Thoracic aorta (tissue), 2 donors: ENCODE data around the gene CHMP4B. TPM values are rescaled to one million over a fixed set of nuclear protein-coding genes. Genes with fewer than 3 reads are reported as not detected.

Experiments
- ATAC-seq: fragments of 150-250 bp; one replicate; pipeline ENCODE4 v1.8.0; 2017; ENCODE audit warnings: low read depth; ENCODE audit not compliant: insufficient number of reproducible peaks, low FRiP score
- DNase-seq: peaks from one replicate; pipeline ENCODE4 v3.0.0-alpha.2; 2020; ENCODE audit warnings: low spot score
- H3K27ac ChIP-seq, 2 donors: fragments of 200-600 bp; sonication (generic); 1 replicate in 1 of 2; 2 replicates in 1 of 2; pipeline ENCODE4 v1.5.1; 2016; ENCODE audit warnings: mild to moderate bottlenecking in 2 of 2, moderate library complexity in 2 of 2
- H3K27me3 ChIP-seq: fragments of 200-600 bp; sonication (generic); replicated peaks from 2 replicates; pipeline ENCODE4 v1.6.0; 2016; ENCODE audit warnings: mild to moderate bottlenecking; ENCODE audit not compliant: insufficient read depth
- H3K36me3 ChIP-seq: fragments of 200-600 bp; sonication (generic); one replicate; pipeline ENCODE4 v1.5.1; 2016
- H3K4me1 ChIP-seq, 2 donors: fragments of 200-600 bp; sonication (generic); 1 replicate in 1 of 2; 2 replicates in 1 of 2; pipeline versions ENCODE4 v1.5.1 to v1.6.0; 2016; ENCODE audit warnings: low read depth in 2 of 2, mild to moderate bottlenecking in 1 of 2; ENCODE audit not compliant: control insufficient read depth in 1 of 2
- H3K4me3 ChIP-seq: fragments of 200-600 bp; sonication (generic); 2 replicates; pipeline ENCODE4 v1.5.1; 2016; ENCODE audit warnings: mild to moderate bottlenecking
- H3K9me3 ChIP-seq: fragments of 200-600 bp; sonication (generic); 2 replicates; pipeline ENCODE4 v1.5.1; 2016
- CTCF ChIP-seq: fragments of 200-600 bp; sonication (generic); IDR thresholded peaks from one replicate; pipeline ENCODE4 v1.5.1; 2019; ENCODE audit warnings: antibody characterized with exemption
- total RNA-seq, 2 donors: library from RNA; depleted of rRNA; stranded (reverse); fragments of >200 nt; gene quantifications; one replicate each; pipeline versions ENCODE4 v1.1.0 to v1.2.3, GENCODE V29; 2016

CHMP4B gene
- total RNA-seq, 2 donors from 2014 or later: 69.5 to 104 TPM

DNA sequence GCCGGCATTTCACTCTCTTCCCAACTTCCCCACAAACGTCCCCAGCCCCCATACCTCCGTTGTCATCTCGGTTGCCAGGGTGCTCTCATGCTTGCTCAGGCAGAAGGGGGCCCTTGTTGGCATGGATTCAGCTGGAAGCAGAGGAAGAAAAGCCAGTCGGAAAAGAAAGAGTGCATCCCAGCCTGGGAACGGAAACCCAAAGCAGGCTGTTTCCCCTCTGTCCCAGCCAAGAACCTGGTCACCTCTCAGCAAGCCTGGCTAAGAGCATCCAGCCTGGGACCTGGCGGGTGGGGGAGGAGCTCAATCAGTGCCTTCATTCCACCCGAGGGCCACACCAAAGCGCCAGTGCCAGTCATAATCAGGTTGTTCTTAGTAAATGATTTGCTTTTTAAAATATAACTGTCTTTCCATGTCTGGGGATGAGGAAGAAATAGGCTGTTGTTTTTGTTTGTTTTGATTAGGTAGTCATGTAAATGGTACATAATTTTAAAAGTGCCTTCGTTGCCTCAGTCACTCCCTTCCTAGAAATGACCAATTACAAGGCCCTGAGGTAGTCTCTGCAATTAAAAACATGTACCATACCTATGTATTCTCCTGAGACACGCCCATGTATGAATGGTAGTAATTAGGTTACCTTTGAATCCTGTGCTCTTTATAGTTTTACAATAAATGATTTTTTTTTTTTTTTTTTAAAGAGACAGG lies 21.1 kb downstream of the CHMP4B start:
- ATAC-seq (no peak), DNase-seq (no peak)
- Histone ChIP-seq H3K4me3 (peak overlapping the region; percentile 21), H3K9me3 (no peaks in the 10 kb centered on the region), H3K36me3 (no peaks in the 10 kb centered on the region), H3K27ac (peak overlapping the region in 1 of 2 donors; percentile 15), H3K27me3 (no peaks in the 10 kb centered on the region), H3K4me1 (peaks cover 34 to 83% of the 10 kb centered on the region in 2 donors)
- no peak for TF ChIP-seq CTCF

- no peak for TF ChIP-seq CTCF
- Histone ChIP-seq H3K27ac (no peak overlapping the region), H3K27me3 (no peaks in the 10 kb centered on the region), H3K36me3 (no peaks in the 10 kb centered on the region), H3K9me3 (no peaks in the 10 kb centered on the region), H3K4me1 (peaks cover 24 to 75% of the 10 kb centered on the region in 2 donors), H3K4me3 (no peak overlapping the region)
- DNase-seq: no peak
- ATAC-seq: no peak
Measured at GRCh38 chr20:33833333-33833732, 22.2 kb downstream of the CHMP4B start.

GRCh38 chr20:33835615-33836172 lies 24.5 kb downstream of the CHMP4B start:
- Histone ChIP-seq H3K27me3 (no peaks in the 10 kb centered on the region), H3K9me3 (no peaks in the 10 kb centered on the region), H3K27ac (no peak overlapping the region), H3K36me3 (no peaks in the 10 kb centered on the region), H3K4me3 (no peak overlapping the region), H3K4me1 (peaks cover 14 to 71% of the 10 kb centered on the region in 2 donors)
- no peak for DNase-seq
- TF ChIP-seq CTCF: no peak
- ATAC-seq: no peak

GRCh38 chr20:33836277-33836676 lies 25.1 kb downstream of the CHMP4B start:
- no peaks in the 10 kb centered on the region for H3K9me3 ChIP-seq
- H3K27me3 ChIP-seq: no peaks in the 10 kb centered on the region
- no peaks in the 10 kb centered on the region for H3K36me3 ChIP-seq
- H3K27ac ChIP-seq: no peak overlapping the region
- TF ChIP-seq CTCF: no peak
- H3K4me1 ChIP-seq: peaks cover 14 to 71% of the 10 kb centered on the region in 2 donors
- no peak overlapping the region for H3K4me3 ChIP-seq
- ATAC-seq (no peak), DNase-seq (no peak)

- ATAC-seq: no peak
- Histone ChIP-seq H3K27me3 (no peaks in the 10 kb centered on the region), H3K4me3 (no peak overlapping the region), H3K36me3 (no peaks in the 10 kb centered on the region), H3K27ac (no peak overlapping the region), H3K9me3 (no peaks in the 10 kb centered on the region), H3K4me1 (peaks cover 8 to 71% of the 10 kb centered on the region in 2 donors)
- no peak for TF ChIP-seq CTCF
- DNase-seq: no peak
Measured at GRCh38 chr20:33837096-33837830, 26.1 kb downstream of the CHMP4B start.
